HG03565 (cell line): ENCODE results near the gene BICD2.
"Not testable (repeated sequence)": the region's sequence is repeated elsewhere in the genome, so short reads cannot be mapped to it uniquely, and the experiment has no call there.

Experiments
- ATAC-seq: cut with Tn5 transposase; IDR thresholded peaks from one replicate; pipeline ENCODE4 v1.9.1; 2021; ENCODE audit warnings: mild to moderate bottlenecking, moderate library complexity; ENCODE audit not compliant: unreplicated experiment

Gene BICD2

GRCh38 chr9:92771309-92771708 lies 6.7 kb upstream of the BICD2 start:
- no peak for ATAC-seq

GRCh38 chr9:92770360-92770995 lies 5.8 kb upstream of the BICD2 start:
- no peak for ATAC-seq

GRCh38 chr9:92769990-92770359 lies 5.3 kb upstream of the BICD2 start:
- no peak for ATAC-seq

GRCh38 chr9:92769286-92769685 lies 4.7 kb upstream of the BICD2 start:
- ATAC-seq: no peak

GRCh38 chr9:92768816-92769215 lies 4.2 kb upstream of the BICD2 start:
- not testable (repeated sequence) for ATAC-seq

- no peak for ATAC-seq
Observed at GRCh38 chr9:92767066-92768054, 2.7 kb upstream of the BICD2 start.

GRCh38 chr9:92764988-92765936 lies 629 bp upstream of the BICD2 start:
- ATAC-seq: peak; percentile 86

GRCh38 chr9:92763721-92764380 lies 782 bp downstream of the BICD2 start:
- ATAC-seq: no peak

GRCh38 chr9:92762781-92763708 lies 1.6 kb downstream of the BICD2 start:
- no peak for ATAC-seq

- ATAC-seq: no peak
Observed at GRCh38 chr9:92762196-92762595, 2.4 kb downstream of the BICD2 start.

- ATAC-seq: no peak
Observed at GRCh38 chr9:92761686-92762085, 2.9 kb downstream of the BICD2 start.

- ATAC-seq: no peak
Observed at GRCh38 chr9:92760494-92760893, 4.1 kb downstream of the BICD2 start.

- no peak for ATAC-seq
Observed at GRCh38 chr9:92760070-92760469, 4.6 kb downstream of the BICD2 start.

GRCh38 chr9:92759446-92759845 lies 5.2 kb downstream of the BICD2 start:
- no peak for ATAC-seq

- no peak for ATAC-seq
Observed at GRCh38 chr9:92756792-92757191, 7.8 kb downstream of the BICD2 start.

- ATAC-seq: no peak
Observed at GRCh38 chr9:92754091-92754745, 10.4 kb downstream of the BICD2 start.

- no peak for ATAC-seq
Observed at GRCh38 chr9:92752812-92753404, 11.7 kb downstream of the BICD2 start.

GRCh38 chr9:92749934-92750315 lies 14.7 kb downstream of the BICD2 start:
- ATAC-seq: no peak
